ENCODE results near the gene IGFBPL1. TPM values are rescaled to one million over a fixed set of nuclear protein-coding genes. Genes with fewer than 3 reads are reported as not detected.

IGFBPL1 gene
- total RNA-seq, 1 experiment from 2014 or later = 13.7 TPM

GRCh38 chr9:38360839-38361472 lies 63.3 kb downstream of the IGFBPL1 start:
- Histone ChIP-seq H3K36me3 (ENCODE audit: control insufficient read depth, insufficient read depth, low read length) (no peaks in the 10 kb centered on the region), H3K4me1 (ENCODE audit: control insufficient read depth, insufficient read depth, low read length) (peaks cover 2% of the 10 kb centered on the region; the same call in 1 of the 2 replicates), H3K4me3 (ENCODE audit: low read depth in 2 of 2, low read length in 2 of 2) (no peak overlapping the region), H3K27ac (ENCODE audit: low read length) (no peak overlapping the region), H3K9me3 (ENCODE audit: control insufficient read depth, insufficient read depth, low read depth, low read length) (no peaks in the 10 kb centered on the region), H3K27me3 (ENCODE audit: control insufficient read depth, insufficient read depth, low read length) (no peaks in the 10 kb centered on the region)
- intact Hi-C loops (cut with micrococcal nuclease; ENCODE audit: unreplicated experiment) = loop anchor here (5.0 kb wide), 1 partner anchor 449 kb away; no protein-coding TSS in a partner anchor
- no TSS peak for BruUV-seq (replicated peaks)
- ChIA-PET POLR2A (no interaction called here), CTCF (no interaction called here)
- in situ Hi-C loops (cut with HindIII; ENCODE audit: low pct_unique_long_range_greater_than_20kb, low sequenced_read_pairs) = no loop called here
- DNase-seq (ENCODE audit: low read depth, low spot score) (no peak), ATAC-seq (no peak)
- TF ChIP-seq TCF7L2 (IDR thresholded peaks at IDR 0.05; ENCODE audit: low read depth, low read length) (no peak), SIN3A (IDR thresholded peaks at IDR 0.05; ENCODE audit: borderline replicate concordance, insufficient read depth, low read depth, low read length) (no peak), CTCF (IDR thresholded peaks at IDR 0.05) (no peak), REST (IDR thresholded peaks at IDR 0.05; ENCODE audit: insufficient read depth in 1 of 2, low read depth in 2 of 2, low read length in 1 of 2) (no peak)

- ATAC-seq (no peak), DNase-seq (ENCODE audit: low read depth, low spot score) (no peak)
- intact Hi-C loops (cut with micrococcal nuclease; ENCODE audit: unreplicated experiment) = loop anchor here (5.0 to 10.0 kb wide), 2 partner anchors 265 to 448 kb away; no protein-coding TSS in a partner anchor
- Histone ChIP-seq H3K9me3 (ENCODE audit: control insufficient read depth, insufficient read depth, low read depth, low read length) (no peaks in the 10 kb centered on the region), H3K4me1 (ENCODE audit: control insufficient read depth, insufficient read depth, low read length) (peaks cover 2% of the 10 kb centered on the region; the same call in 1 of the 2 replicates), H3K36me3 (ENCODE audit: control insufficient read depth, insufficient read depth, low read length) (no peaks in the 10 kb centered on the region), H3K27ac (ENCODE audit: low read length) (no peak overlapping the region), H3K27me3 (ENCODE audit: control insufficient read depth, insufficient read depth, low read length) (no peaks in the 10 kb centered on the region), H3K4me3 (ENCODE audit: low read depth in 2 of 2, low read length in 2 of 2) (no peak overlapping the region)
- in situ Hi-C loops (cut with HindIII; ENCODE audit: low pct_unique_long_range_greater_than_20kb, low sequenced_read_pairs) = no loop called here
- ChIA-PET POLR2A (no interaction called here), CTCF (no interaction called here)
- BruUV-seq (replicated peaks) = no TSS peak
- TF ChIP-seq REST (IDR thresholded peaks at IDR 0.05; ENCODE audit: insufficient read depth in 1 of 2, low read depth in 2 of 2, low read length in 1 of 2) (no peak), SIN3A (IDR thresholded peaks at IDR 0.05; ENCODE audit: borderline replicate concordance, insufficient read depth, low read depth, low read length) (no peak), TCF7L2 (IDR thresholded peaks at IDR 0.05; ENCODE audit: low read depth, low read length) (no peak), CTCF (IDR thresholded peaks at IDR 0.05) (no peak), POLR2AphosphoS5 (IDR thresholded peaks at IDR 0.05; ENCODE audit: low read depth, low read length) (no peak)
Measured at GRCh38 chr9:38359689-38360385, 64.4 kb downstream of the IGFBPL1 start.

Measured in Panc1 (cell line).